Inferior parietal cortex (tissue), 1 donor: Measurements from ENCODE around the gene CNPY1.
"Not testable (repeated sequence)": the region's sequence is repeated elsewhere in the genome, so short reads cannot be mapped to it uniquely, and the experiment has no call there.

Source experiments
- DNase-seq: peaks from one replicate; pipeline ENCODE4 v3.0.0-alpha.2; 2016; ENCODE audit errors: extremely low spot score

Gene CNPY1

DNA sequence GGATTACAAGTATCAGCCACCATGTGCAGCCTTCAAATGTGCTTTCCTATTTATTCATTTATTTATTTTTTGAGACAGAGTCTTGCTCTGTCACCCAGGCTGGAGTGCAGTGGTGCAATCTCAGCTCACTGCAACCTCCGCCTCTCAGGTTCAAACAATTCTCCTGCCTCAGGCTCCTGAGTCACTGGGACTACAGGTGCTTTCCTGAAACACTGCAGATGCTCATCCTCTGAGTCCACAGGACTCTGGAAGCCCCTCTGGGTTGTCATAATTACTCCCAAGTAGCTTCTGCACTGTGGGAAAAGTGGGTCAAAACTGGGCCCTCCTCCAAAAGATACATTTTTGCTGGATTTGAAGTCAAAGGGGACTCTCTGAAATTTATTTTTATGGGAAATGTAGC lies at the start of gene CNPY1:
CNPY1 (minus strand) TSS at position 111 of the 400 bp plus-strand sequence. CDS start 630 bp downstream, outside the sequence.
- not testable (repeated sequence) for DNase-seq

DNA sequence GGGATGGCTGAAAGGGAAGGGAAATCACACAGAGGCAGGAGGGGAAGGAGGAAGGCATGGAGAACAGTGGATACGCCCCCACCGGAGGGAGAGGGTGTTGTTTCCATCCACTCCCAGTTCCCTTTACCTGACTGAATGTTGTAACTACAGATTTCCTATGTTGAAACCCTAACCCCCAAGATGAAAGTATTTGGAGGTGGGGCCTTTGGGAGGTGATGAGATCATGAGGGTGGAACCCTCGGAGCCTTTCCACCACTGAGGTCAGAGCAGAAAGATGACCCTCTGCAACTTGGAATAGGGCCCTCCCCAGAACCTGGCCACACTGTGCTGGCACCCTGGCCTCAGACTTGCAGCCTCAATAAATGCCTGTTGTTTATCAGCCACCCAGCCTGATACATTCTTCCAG lies 48.6 kb upstream of the CNPY1 start:
- no peak for DNase-seq

DNA sequence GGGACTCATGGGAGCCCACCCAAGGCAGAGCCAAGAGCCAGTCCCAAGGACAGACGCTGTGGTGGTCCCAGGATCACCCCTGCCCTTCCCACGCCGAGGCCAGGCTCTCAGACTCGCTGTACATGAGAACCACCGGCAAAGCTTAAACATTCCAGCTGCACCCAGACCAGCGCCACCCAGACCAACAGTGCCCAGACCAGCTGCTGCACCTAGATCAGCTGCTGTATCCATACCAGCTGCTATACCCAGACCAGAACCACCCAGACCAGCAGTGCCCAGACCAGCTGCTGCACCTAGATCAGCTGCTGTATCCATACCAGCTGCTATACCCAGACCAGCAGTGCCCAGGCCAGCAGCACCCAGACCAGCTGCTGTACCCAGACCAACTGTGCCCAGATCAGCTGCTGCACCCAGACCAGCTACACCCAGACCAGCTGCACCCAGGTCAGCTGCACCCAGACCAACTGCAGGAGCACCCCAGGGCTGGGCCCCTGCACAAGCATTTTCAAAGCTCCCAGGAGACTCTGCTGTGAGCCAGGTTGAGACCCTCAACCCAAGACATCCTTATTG lies 47.9 kb upstream of the CNPY1 start:
- no peak for DNase-seq

DNA sequence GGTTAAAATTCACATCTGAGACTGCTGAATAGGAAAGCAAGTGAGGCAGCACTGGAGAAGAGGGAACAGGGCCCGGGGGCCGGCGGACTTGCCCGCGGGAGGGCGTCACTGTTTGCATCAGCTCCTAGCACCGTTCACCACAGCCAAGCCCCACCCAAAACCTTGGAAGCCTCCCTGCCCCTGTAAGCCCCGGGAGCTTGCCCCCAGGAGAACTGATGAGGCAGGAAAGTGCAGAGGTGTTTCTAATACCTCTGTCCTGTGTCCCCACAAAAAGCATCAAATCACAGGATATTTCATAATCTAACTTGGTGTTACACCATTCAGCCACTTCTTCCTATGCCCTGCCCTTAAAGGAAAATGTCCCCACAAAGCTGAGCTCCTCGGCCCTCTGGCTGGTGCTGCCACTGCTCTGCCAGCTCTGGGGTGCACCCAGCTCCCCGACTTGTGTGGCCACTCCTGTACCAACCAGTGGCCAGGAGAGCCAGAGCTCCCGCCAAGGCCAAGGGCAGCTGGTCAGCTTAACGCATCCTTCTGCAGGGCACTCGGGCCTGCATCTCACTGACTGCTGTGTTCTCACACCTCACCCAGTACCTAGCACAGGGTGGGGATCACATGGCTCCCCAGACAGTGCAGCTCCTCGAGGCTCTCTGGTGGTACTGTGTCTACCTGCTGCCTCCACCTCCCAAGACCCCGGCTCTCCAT lies 47.3 kb upstream of the CNPY1 start:
- no peak for DNase-seq

DNA sequence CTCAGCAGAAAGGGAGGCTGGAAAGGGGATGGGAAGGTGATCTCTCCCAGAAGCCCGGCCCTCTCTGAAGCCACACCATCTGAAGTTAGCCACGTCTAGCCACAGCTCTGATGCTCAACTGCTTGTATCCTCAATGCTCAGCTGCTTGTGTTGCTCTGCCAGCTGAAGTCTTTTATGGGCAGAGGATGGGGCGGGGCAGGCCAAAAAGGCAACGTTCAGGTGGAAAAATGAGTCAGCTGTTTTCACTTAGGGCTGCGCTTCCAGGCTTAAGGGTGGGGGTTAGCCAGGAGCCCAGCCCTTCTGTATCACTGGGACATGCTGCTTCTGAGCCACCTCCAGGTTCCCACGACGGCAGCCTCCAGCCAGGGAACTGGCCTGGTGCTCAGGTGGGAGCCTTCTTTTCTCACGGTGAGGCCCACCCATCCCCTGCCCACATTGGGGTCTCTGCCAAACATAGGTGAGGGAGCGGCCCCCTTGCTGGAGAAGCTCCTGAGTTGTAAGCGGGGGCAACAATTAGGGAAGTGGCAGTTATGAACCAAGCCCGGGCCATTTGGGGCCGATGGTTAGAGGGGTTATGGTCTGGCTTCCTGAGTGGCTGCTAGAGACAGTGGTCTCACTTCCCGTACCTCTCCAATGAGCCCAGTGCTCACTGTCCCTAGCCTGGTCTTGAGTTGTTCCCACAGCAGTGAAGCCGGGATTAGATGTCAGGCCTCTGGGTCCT lies 44.9 kb upstream of the CNPY1 start:
- DNase-seq: no peak

DNA sequence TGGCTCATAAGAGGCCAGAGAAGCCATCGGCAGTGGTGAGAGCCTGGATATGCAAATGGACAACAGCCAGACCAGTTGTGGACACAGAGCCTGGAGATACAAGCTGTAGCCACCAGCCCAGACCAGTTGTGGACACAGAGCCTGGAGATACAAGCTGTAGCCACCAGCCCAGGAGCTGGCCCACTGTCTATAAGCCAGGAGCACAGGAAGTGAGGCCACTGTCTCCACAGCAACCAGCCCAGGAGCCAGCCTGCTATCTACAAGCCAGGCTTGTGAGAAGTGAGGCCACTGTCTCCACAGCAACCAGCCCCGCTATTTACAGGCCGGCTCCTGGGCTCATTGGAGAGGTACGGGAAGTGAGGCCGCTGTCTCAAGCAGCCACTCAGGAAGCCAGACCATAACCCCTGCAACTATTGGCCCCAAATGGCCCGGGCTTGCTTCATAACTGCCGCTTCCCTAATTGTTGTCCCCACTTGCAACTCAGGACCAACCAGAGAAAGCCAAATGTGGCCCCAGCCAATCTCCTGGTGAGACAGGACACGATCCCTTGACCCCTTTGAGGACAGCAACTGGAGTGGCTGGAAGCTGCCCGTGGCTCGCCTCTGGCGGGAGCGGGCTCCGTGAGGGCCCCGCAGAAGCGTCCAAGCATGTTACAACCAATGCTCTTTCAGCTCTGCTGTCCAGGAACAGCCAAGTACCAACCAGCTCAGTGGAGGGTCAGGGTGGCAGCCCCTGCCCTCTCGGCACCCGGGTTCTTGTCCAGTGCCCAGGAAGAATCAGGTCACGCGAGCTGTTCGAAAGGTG lies 44.1 kb upstream of the CNPY1 start:
- peak; percentile 27 for DNase-seq

DNA sequence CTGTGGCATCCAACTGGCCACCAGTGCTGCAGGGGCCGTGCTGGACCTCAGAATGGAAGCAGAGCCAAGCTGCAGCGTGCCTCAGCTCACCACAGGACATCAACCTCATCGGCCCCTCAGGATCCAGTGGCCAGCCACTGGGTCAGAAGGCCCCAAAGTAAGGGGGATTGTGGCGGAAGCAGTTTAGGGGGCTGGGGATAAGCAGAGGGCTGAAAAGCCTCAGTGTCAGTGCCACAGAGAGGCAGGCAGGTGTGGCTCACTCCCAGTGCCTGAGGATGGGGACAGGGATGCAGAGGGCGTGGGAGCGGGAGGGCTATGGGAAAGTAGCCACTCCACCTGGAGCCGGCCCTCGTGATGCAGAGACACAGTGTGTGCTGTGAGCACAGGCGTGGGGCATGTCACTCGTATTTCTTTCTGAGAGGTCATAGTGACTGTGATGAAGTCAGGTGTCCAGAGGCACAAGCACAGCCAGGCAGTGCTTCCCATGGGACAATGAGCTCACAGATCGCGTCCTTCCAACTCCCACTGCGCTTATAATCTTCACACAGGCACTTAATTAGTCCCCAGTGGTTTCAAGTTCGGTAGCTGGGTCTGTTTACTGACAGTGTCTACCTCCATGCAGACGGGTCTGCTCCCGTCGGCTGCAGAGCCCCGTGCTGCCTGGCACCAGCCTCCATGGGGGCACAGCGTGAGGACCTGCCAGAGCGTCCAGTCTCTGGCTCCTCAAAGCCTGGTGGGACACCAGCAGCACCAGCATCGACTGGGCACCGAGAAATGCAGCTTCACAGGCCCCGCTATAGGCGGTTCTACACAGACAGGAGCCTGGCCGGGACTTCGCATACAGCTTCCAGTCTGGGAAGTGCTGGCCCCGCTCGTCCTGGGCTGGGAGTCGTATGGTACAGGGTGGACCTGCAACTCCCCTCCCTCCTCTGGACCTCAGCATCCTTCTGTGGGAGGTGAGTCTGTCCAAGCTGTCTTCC lies 42.9 kb upstream of the CNPY1 start:
- DNase-seq: no peak

DNA sequence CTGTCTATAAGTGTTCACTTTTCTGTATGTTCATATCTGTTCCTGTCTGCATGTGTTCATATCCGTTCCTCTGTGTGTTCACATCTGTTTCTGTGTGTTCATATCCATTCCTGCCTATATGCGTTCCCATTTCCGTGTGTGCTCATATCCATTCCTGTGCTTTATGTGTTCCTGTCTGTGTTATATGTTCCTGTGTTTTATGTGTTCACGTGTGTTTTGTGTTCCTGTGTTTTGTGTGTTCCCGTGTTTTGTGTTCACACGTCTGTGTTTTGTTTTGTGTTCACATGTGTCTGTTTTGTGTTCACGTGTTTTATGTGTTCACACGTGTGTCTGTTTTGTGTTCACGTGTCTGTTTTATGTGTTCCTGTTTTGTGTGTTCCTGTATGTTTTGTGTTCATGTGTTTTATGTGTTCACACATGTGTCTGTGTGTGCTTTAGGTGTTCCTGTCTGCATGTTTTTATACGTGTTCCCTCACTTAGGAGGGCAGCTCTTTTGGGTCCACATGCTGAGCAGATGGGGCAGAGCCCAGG lies 42.2 kb upstream of the CNPY1 start:
- no peak for DNase-seq

DNA sequence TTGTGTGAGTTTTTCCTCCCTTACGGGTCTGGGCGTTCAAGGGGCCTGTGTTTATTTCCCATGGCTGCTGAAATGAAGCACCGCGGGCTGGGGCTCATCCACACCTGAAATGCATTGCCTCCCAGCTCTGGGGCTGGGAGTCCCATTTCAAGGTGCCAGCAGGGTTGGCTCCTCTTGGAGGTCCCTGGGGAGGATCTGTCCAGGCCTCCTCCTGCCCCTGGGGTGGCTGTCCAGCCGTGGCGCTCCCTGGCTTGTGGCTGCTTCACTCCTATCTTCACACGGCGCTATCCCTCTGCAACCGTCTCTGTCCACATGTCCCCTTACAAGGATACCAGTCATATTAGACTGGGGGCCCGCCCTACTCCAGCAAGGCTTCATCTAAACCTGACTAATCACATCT lies 41.1 kb upstream of the CNPY1 start:
- no peak for DNase-seq

DNA sequence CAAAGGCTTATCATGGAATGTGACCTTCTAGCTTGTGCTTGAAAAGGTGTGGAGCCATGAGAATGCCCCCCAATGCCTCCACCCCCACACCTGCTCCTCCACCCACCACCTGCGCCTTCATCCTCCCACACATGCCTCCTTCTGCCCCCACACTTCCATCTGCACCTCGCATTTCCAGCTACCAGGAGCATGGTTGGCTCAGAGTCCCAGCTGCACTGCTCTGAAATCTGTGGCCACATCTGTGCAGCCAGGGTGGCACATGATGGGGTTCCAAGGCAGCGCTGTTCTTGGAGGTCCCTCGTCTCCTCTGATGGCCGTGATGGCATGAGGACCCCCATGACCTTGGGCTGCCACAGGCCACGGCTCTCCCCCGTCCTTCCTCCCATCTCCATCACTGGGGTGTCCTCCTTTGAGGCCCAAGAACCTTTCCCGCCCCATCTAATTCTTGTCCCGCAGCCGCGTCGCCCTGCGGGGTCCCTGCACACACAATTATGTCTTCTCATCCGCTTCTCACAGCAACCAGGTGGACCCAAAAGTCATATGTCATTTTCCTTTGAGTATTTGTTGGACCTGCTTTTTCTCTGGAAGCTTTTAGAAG lies 40.6 kb upstream of the CNPY1 start:
- DNase-seq: no peak

DNA sequence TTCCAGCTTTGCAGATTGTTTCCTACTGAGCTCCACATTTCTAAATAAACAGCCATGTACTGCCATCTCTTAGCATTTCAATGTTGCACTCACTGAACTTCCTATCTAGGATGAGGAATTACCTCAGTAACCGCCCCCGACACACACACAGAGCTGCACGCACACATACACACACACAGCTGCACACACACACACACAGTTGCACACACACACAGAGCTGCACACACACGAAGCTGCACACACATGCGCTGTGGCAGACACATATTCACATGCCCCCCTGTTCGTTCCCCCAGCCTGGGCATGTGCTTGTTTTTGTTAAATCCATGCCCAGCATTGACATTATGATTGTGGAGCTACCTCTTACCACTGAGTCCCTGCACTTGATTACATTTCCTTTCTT lies 39.6 kb upstream of the CNPY1 start:
- no peak for DNase-seq

DNA sequence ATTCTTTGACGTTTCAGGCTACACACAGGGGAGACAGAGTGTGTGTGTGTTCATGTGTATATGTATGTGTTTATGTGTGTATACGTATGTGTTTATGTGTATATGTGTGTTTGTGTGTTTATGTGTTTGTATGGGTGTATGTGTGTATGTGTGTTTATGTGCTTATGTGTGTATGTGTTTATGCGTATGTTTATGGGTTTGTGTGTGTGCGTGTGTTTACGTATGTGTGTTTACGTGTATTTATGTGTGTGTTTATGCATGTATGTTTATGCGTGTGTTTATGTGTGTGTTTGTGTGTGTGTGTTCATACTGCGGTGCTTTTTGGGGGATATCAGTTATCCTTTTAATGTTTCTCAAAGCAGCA lies 39.2 kb upstream of the CNPY1 start:
- DNase-seq: no peak

DNA sequence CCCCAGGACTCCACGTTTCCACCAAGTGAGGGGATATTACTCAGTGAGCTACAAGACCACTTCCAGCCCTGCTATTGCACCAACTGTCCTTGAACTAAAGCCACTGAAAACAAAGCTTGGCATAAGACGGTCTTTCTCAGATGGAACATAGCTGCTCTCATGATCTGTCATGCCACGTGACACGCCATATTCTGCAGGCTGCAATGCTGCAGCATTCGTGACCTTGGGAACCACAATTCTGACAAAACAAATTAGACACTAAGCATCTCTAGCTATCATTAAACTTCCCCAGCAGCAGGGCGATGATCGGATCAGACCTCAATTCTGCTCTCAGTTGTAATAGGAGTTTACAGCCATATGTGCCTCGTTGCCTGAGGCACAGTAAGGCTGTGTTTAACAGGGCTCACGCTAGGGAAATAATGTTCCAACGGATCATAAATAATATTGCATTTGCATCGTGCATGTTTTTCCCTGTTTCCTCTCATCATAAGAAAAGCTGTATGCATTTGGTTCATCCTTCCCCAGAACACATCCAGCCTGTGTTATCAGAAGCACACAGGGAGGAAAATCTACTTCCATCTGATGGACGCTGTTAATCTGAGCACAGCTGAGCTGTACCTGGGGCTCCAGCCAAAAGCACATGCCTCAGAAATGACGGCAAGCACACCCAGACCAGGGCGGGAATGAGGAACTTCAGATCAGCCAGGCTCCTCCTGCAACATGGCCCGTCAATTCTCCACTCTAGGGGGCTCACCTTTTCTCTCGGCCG lies 38.6 kb upstream of the CNPY1 start:
- no peak for DNase-seq

DNA sequence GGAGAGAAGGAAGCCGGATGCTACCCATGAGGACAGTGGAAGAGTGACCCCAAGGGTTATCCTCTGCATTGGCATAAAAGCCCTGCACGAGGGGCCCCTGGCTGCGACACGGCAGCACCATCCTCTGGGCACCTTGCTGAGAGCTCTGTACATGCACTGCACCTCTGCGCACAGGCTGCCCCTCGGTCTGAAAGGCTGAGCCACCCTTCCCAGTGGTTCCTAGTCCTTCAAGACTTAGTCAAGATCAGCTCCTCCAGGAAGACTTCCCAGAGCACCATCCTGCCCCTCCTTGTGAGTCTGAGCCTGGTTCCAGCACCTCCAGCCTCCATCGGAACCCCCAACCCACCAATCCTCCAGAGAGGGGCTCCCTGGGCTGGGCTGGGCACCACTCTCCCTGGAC lies 37.9 kb upstream of the CNPY1 start:
- DNase-seq: no peak

DNA sequence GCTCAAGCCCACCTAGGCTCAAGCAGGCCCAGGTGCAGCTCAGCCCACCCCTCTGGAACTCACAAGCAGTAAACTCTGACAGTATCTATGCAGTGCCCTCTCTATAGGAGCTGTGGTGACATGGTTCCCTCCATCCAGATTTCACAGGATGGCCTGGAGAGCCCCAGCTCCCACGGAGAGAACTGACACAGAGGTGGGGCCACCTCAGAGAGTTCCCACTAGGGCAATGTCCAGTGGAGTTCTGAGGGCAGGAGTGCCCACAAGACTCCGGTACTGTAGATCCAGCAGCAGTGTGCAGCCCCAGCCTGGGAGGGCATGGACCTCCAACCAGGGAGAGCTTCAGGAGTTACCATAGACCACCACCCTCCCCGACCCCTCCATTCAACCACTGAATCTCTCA lies 37.3 kb upstream of the CNPY1 start:
- no peak for DNase-seq

DNA sequence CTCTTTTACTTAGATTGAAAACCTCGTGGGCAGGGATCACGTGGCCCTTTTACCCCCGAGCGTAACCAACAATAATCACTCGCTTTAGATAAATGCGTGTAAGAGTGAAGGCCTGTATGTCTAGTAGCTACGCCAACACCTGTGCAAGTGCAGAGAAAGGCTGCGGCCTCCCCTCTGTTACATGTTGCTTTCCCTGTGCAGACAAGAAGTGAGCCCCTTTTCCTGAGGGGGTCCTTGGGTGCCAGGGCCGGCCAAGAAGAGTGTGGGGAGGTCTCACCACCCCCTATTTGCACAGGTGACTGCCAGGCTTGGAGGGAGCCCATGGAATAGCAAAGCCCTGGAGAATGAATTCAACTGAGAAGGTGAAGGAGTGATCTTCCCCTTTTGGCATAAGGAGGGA lies 35.6 kb upstream of the CNPY1 start:
- DNase-seq: no peak

DNA sequence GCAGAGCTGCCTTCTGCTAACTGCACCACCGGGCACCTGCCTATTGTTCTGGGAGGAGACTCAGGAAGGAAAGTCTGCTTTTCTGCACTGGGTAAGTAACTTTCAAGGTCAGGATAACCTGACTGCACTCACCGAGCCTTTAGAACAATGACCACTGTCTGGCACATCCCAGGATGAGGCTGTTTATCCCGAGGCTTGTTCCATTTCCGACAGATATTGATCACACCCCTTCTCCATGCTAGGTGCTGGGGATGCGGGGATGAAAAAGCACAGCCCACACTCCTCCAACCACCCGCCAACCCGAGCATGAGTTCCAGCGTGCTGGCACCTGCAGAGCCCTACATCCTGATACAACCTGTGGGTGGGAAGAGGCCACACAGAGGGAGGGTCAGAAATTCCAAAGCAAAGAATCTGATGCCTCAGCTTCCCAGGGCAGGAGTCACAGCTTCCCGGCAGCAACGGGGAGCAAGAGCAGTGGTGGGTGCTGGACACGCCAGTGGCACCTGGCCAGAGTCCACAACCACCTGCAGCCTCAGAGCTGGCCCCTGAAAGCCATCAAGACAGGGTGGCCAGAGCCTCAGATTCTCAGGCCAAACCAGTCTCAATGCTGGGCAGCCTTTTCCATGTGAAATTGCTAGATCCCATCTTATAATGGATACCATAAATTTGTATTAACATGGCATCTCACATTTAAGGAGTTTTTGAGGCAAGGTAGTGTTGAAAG lies 34.9 kb upstream of the CNPY1 start:
- DNase-seq: no peak

DNA sequence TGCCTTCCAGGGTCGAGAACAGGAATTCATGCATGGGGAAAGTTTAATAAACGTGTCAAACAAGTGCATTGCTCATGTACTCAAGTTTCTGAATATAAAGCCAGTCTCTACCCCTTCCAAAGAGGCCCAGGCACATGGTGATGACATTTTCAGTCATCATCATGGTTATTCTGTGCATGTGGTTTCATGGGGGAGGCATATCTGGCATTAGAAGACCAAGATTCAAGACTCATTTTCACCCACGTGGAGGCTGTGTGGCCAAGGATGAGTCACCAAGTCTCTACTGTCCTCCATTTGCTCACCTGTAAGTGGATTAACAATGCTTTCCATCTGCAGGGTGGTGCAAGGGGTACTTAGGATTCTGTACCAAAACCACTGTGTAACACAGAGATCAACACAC lies 34.0 kb upstream of the CNPY1 start:
- no peak for DNase-seq

DNA sequence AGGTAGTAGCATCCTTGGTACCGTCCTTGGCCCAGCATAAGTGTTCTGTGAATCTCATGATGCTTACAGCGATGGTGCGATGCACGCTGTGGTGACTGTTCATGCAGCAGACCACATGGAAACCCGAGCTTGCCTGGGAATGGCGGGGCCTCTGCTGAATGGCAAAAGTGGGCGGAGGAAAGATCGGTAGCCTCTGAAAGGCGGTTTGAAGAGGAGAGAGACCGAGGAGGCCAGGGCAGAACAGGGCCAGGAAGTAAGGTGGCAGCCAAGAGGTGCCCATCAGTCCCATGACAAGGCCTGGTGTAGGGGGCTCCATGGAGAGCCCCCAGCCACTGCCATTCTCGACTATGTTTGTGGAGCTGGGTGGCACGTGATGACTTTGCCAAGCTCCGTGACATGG lies 33.2 kb upstream of the CNPY1 start:
- no peak for DNase-seq
